Measurements from ENCODE around the gene AMZ1. TPM values are rescaled to one million over a fixed set of nuclear protein-coding genes. Genes with fewer than 3 reads are reported as not detected.
A peak's percentile ranks its signal among the peaks of the same experiment; 100 is the strongest.

The AMZ1 gene
- total RNA-seq, 1 donor = 2.5 TPM

GRCh38 chr7:2730846-2731770 is 43.1 kb downstream of the AMZ1 start:
- Histone ChIP-seq H4K20me1 (ENCODE audit: insufficient read depth, low read length) (peaks cover 2% of the 10 kb centered on the region), H3K79me2 (ENCODE audit: insufficient read depth, low read length) (peaks cover 51% of the 10 kb centered on the region), H3K4me1 (ENCODE audit: insufficient read depth, low read length) (peaks cover 10% of the 10 kb centered on the region), H2AFZ (ENCODE audit: low read length) (no peak overlapping the region), H3K27me3 (ENCODE audit: insufficient read depth, low read length) (no peaks in the 10 kb centered on the region), H3K9me3 (ENCODE audit: low read depth, low read length) (no peaks in the 10 kb centered on the region), H3K36me3 (ENCODE audit: insufficient read depth, low read length) (peaks cover 24% of the 10 kb centered on the region), H3K27ac (ENCODE audit: low read depth, low read length) (no peak overlapping the region), H3K4me2 (ENCODE audit: insufficient read depth, low read length) (no peak overlapping the region), H3K4me3 (ENCODE audit: insufficient read depth, low read length) (no peak overlapping the region)
- TF ChIP-seq, protein P1, sequence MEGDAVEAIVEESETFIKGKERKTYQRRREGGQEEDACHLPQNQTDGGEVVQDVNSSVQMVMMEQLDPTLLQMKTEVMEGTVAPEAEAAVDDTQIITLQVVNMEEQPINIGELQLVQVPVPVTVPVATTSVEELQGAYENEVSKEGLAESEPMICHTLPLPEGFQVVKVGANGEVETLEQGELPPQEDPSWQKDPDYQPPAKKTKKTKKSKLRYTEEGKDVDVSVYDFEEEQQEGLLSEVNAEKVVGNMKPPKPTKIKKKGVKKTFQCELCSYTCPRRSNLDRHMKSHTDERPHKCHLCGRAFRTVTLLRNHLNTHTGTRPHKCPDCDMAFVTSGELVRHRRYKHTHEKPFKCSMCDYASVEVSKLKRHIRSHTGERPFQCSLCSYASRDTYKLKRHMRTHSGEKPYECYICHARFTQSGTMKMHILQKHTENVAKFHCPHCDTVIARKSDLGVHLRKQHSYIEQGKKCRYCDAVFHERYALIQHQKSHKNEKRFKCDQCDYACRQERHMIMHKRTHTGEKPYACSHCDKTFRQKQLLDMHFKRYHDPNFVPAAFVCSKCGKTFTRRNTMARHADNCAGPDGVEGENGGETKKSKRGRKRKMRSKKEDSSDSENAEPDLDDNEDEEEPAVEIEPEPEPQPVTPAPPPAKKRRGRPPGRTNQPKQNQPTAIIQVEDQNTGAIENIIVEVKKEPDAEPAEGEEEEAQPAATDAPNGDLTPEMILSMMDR (IDR thresholded peaks at IDR 0.05; ENCODE audit: extremely low read depth, low read depth, low read length) = no peak
- peak; percentile 32 for DNase-seq (ENCODE audit: insufficient read length, low spot score, missing footprints)

DNA sequence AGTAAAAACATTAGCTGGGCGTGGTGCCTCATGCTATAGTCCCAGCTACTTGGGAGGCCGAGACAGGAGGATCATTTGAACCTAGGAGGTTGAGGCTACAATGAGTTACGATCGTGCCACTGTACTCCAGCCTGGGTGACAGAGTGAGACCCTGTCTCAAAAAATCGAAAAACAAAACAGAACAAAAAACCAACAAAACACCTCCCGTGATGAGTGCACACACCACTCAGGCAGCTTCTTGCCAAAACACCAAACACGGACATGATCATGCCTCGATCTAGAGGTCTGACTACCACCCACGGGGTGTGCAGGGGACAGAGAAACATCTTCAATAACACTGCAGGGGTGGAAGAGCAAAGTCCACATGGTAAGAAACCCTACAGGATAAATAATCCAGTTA is 44.4 kb downstream of the AMZ1 start:
- H4K20me1 ChIP-seq (ENCODE audit: insufficient read depth, low read length) = peaks cover 1% of the 10 kb centered on the region

DNA sequence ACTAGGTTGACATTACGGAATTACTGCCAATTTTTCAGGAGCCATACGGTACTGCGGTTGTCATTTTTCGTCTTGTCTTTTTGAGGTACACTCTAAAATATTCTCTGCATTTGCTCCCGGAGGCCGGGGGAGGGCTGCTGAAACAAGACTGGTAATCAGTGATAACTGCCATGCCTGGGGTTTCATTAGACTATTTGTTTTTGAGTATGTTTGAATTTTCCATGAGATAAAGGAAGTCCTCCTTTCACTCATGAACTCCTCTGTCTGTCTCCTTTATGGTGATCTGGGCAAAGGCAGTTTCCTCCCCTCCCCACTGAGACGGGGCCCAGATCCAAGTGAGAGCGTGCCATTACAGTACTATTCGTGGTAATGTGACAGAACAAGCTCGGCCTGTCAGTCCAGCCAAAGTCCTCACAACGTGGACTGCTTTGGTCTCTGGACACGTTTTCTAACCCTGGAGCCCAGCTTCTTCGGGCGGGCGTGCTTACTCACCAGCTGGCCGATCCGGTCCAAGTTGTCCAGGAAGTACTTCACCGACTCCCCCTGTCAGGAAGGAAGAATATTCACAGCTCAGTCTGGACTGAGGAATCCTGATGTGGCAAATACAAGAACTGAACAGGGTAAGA is 45.1 kb downstream of the AMZ1 start:
- peak; percentile 90 for DNase-seq (ENCODE audit: insufficient read length, low spot score, missing footprints)
- Histone ChIP-seq H3K27me3 (ENCODE audit: insufficient read depth, low read length) (no peaks in the 10 kb centered on the region), H4K20me1 (ENCODE audit: insufficient read depth, low read length) (no peaks in the 10 kb centered on the region), H3K9me3 (ENCODE audit: low read depth, low read length) (no peaks in the 10 kb centered on the region), H3K36me3 (ENCODE audit: insufficient read depth, low read length) (peaks cover 19% of the 10 kb centered on the region), H2AFZ (ENCODE audit: low read length) (peak overlapping the region; percentile 20), H3K4me1 (ENCODE audit: insufficient read depth, low read length) (peaks cover 8% of the 10 kb centered on the region), H3K79me2 (ENCODE audit: insufficient read depth, low read length) (peaks cover 58% of the 10 kb centered on the region), H3K4me2 (ENCODE audit: insufficient read depth, low read length) (no peak overlapping the region), H3K4me3 (ENCODE audit: insufficient read depth, low read length) (no peak overlapping the region), H3K27ac (ENCODE audit: low read depth, low read length) (peak overlapping the region; percentile 31)
- TF ChIP-seq, protein P1 (IDR thresholded peaks at IDR 0.05; ENCODE audit: extremely low read depth, low read depth, low read length) = no peak

More for the DNA sequence above, 44.4 kb downstream of the AMZ1 start:
- no peak overlapping the region for H3K4me3 ChIP-seq (ENCODE audit: insufficient read depth, low read length)
- H3K36me3 ChIP-seq (ENCODE audit: insufficient read depth, low read length) = peaks cover 19% of the 10 kb centered on the region
- no peak overlapping the region for H2AFZ ChIP-seq (ENCODE audit: low read length)
- no peaks in the 10 kb centered on the region for H3K9me3 ChIP-seq (ENCODE audit: low read depth, low read length)
- peak; percentile 42 for DNase-seq (ENCODE audit: insufficient read length, low spot score, missing footprints)
- no peak overlapping the region for H3K4me2 ChIP-seq (ENCODE audit: insufficient read depth, low read length)
- H3K27ac ChIP-seq (ENCODE audit: low read depth, low read length) = no peak overlapping the region
- H3K4me1 ChIP-seq (ENCODE audit: insufficient read depth, low read length) = peaks cover 10% of the 10 kb centered on the region
- H3K79me2 ChIP-seq (ENCODE audit: insufficient read depth, low read length) = peaks cover 58% of the 10 kb centered on the region
- TF ChIP-seq, protein P1 (IDR thresholded peaks at IDR 0.05; ENCODE audit: extremely low read depth, low read depth, low read length) = no peak
- H3K27me3 ChIP-seq (ENCODE audit: insufficient read depth, low read length) = no peaks in the 10 kb centered on the region

Measured in osteoblast (primary cell).